GM12878 (cell line): Measurements from ENCODE around the gene TOMM5. TPM values are rescaled to one million over a fixed set of nuclear protein-coding genes. Genes with fewer than 3 reads are reported as not detected.

Experiments used
- BACH1 ChIP-seq: fragments of 450-650 bp; IDR thresholded peaks from 2 replicates; pipeline ENCODE4 v1.6.1; 2017; ENCODE audit warnings: mild to moderate bottlenecking, borderline replicate concordance
- BCL11A ChIP-seq: IDR thresholded peaks from 2 replicates; pipeline ENCODE4 v1.6.1; 2011; ENCODE audit warnings: low read depth, low read length
- BRCA1 ChIP-seq: IDR thresholded peaks from 2 replicates; pipeline ENCODE4 v1.6.1; 2011; ENCODE audit warnings: low read depth, low read length, improper control_type of control experiment
- CUX1 ChIP-seq: IDR thresholded peaks from 2 replicates; pipeline ENCODE4 v1.6.1; 2012; ENCODE audit warnings: improper control_type of control experiment, low read depth, low read length; ENCODE audit not compliant: insufficient replicate concordance
- GABPA ChIP-seq: IDR thresholded peaks from 2 replicates; pipeline ENCODE4 v1.6.1; 2014; ENCODE audit warnings: antibody characterized with exemption, low read depth, mild to moderate bottlenecking, inconsistent platforms
- NKRF ChIP-seq: fragments of 450-650 bp; conservative IDR thresholded peaks from 2 replicates; pipeline ENCODE4 v1.6.1; 2017; ENCODE audit warnings: mild to moderate bottlenecking, moderate library complexity
- NR2C2 ChIP-seq: IDR thresholded peaks from 2 replicates; pipeline ENCODE4 v1.6.1; 2011; ENCODE audit warnings: borderline replicate concordance, low read depth; ENCODE audit not compliant: control insufficient read depth, insufficient read length
- PBX3 ChIP-seq: IDR thresholded peaks from 2 replicates; pipeline ENCODE4 v1.6.1; 2011; ENCODE audit warnings: mild to moderate bottlenecking, low read depth, low read length, moderate library complexity; ENCODE audit not compliant: insufficient replicate concordance
- POLR2A ChIP-seq: IDR thresholded peaks from 2 replicates; pipeline ENCODE4 v1.6.1; 2011; ENCODE audit warnings: low read depth, mild to moderate bottlenecking, low read length
- RELA ChIP-seq: fragments of 450-650 bp; IDR thresholded peaks from 2 replicates; pipeline ENCODE4 v1.8.0; 2014; ENCODE audit warnings: borderline replicate concordance; ENCODE audit not compliant: partially characterized antibody
- SMAD5 ChIP-seq: IDR thresholded peaks from 2 replicates; pipeline ENCODE4 v1.6.1; 2016; ENCODE audit warnings: antibody characterized with exemption, low read depth
- SMARCA5 ChIP-seq: fragments of 450-650 bp; IDR thresholded peaks from 2 replicates; pipeline ENCODE4 v1.6.1; 2017; ENCODE audit warnings: mild to moderate bottlenecking
- SMC3 ChIP-seq: IDR thresholded peaks from 2 replicates; pipeline ENCODE4 v1.6.1; 2011; ENCODE audit warnings: low read length, improper control_type of control experiment, borderline replicate concordance
- SPI1 ChIP-seq: IDR thresholded peaks from 2 replicates; pipeline ENCODE4 v1.6.1; 2011; ENCODE audit warnings: low read depth, mild to moderate bottlenecking, low read length, moderate library complexity, borderline replicate concordance; ENCODE audit not compliant: insufficient read depth
- polyA plus RNA-seq, 11 experiments: library from polyadenylated mRNA; depleted of rRNA in 4 of 11; unstranded in 6 of 11; stranded (reverse) in 5 of 11; fragments of >200 nt; fragmentation: Nextera tagmentation in 4 of 11; fragmentation: Illumina TruSeq in 1 of 11; extraction: Ambion mirVana in 4 of 11; extraction: Trizol in 1 of 11; gene quantifications; 1 replicate in 1 of 11; 2 replicates in 10 of 11; pipeline versions ENCODE4 v1.2.1 to v1.2.3, GENCODE V29; 2011 to 2016; ENCODE audit warnings: inconsistent platforms in 2 of 11, missing spikeins in 2 of 11, low read depth in 1 of 11
- total RNA-seq, 4 experiments: library from RNA; depleted of rRNA in 3 of 4; stranded (reverse); fragments of >200 nt in 3 of 4; fragmentation: Illumina TruSeq in 1 of 4; extraction: Trizol in 1 of 4; gene quantifications; 2 replicates each; pipeline versions ENCODE4 v1.2.1 to v1.2.3, GENCODE V29; 2013 to 2021
- TF ChIP-seq, protein P1 (sequence below): IDR thresholded peaks from 2 replicates; pipeline ENCODE4 v1.6.1; 2011; ENCODE audit warnings: borderline replicate concordance, low read depth, mild to moderate bottlenecking, moderate library complexity, low read length; ENCODE audit not compliant: insufficient read depth, poor library complexity, severe bottlenecking
- TF ChIP-seq, protein P2 (sequence below): IDR thresholded peaks from 2 replicates; pipeline ENCODE4 v1.6.1; 2012; ENCODE audit warnings: low read depth, low read length, improper control_type of control experiment

Gene TOMM5
- total and polyA plus RNA-seq, 10 of the 15 experiments (the other 5 are each of a cell fraction or from before 2014, with no cell fraction given), result 152 to 1,143 (median 351) TPM

DNA sequence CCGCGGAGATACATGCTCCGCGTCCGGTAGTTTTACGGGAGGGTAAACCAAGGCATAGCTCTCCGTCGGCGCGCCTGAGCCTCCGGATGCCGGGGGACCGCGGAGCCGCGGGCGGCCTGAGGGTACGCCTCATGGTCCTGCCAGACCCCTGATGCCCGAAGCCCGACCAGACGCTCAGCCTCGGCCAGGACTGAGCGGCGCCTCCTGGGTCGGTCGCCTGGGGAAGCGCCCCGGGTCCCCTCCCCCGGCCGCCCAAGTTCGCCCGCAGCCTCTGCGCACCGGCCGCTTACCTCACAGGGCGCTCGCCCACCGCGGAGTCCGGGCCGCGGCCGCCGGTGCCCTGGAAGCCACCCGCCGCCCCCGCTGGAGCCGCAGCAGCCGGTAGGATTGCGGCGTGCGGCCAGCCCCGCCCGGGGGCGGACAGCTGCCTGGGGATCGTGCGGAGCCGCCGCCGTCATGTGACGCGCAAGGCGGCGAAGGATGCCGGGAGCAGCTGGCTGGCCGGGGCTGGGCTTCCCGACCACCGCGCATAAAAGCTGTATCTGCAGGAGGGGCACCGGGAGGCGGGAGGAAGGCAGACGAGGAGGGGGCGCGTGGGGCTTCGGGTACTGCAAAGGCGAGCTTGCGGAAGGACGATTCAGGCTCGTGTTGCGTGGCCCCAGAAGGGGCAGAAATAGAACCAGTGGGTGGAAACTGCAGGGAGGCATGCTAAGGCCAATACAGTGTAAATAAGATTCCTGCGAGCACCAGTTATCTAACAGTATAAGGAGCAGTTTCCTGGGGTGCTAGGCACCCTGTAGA lies 16.3 kb downstream of the TOMM5 start, which contains the start of gene FBXO10 (continued):
- TF ChIP-seq NKRF (peak; percentile 62), PBX3 (no peak), SPI1 (no peak), BACH1 (peak; percentile 81), SMC3 (no peak), GABPA (no peak), BCL11A (0 out of 2 replicates have a peak, but pooled peaks have one; percentile 26), SMARCA5 (peak; percentile 66; the same call in 1 of the 2 replicates), NR2C2 (no peak), BRCA1 (no peak), POLR2A (peak; percentile 74), SMAD5 (no peak), CUX1 (no peak), RELA (peak; percentile 21)
- TF ChIP-seq, protein P1, sequence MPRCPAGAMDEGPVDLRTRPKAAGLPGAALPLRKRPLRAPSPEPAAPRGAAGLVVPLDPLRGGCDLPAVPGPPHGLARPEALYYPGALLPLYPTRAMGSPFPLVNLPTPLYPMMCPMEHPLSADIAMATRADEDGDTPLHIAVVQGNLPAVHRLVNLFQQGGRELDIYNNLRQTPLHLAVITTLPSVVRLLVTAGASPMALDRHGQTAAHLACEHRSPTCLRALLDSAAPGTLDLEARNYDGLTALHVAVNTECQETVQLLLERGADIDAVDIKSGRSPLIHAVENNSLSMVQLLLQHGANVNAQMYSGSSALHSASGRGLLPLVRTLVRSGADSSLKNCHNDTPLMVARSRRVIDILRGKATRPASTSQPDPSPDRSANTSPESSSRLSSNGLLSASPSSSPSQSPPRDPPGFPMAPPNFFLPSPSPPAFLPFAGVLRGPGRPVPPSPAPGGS, result peak; percentile 85
- TF ChIP-seq, protein P2, sequence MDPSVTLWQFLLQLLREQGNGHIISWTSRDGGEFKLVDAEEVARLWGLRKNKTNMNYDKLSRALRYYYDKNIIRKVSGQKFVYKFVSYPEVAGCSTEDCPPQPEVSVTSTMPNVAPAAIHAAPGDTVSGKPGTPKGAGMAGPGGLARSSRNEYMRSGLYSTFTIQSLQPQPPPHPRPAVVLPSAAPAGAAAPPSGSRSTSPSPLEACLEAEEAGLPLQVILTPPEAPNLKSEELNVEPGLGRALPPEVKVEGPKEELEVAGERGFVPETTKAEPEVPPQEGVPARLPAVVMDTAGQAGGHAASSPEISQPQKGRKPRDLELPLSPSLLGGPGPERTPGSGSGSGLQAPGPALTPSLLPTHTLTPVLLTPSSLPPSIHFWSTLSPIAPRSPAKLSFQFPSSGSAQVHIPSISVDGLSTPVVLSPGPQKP, result no peak
